ENCODE measurements around the gene MROH2A. TPM values are rescaled to one million over a fixed set of nuclear protein-coding genes. Genes with fewer than 3 reads are reported as not detected.

MROH2A gene
- total and polyA plus RNA-seq, 9 of the 15 experiments (the other 6 are each of a cell fraction or from before 2014, with no cell fraction given) = 0.03 TPM; not detected in 8

- no peak for TF ChIP-seq POLR2AphosphoS5 (IDR thresholded peaks at IDR 0.05; ENCODE audit: control insufficient read depth, insufficient read depth, low read depth, low read length)
- no peak for TF ChIP-seq RERE (CRISPR knock-in tag; IDR thresholded peaks at IDR 0.05; ENCODE audit: borderline replicate concordance)
Observed at GRCh38 chr2:233769260-233769659, 8.9 kb upstream of the MROH2A start (continued).

DNA sequence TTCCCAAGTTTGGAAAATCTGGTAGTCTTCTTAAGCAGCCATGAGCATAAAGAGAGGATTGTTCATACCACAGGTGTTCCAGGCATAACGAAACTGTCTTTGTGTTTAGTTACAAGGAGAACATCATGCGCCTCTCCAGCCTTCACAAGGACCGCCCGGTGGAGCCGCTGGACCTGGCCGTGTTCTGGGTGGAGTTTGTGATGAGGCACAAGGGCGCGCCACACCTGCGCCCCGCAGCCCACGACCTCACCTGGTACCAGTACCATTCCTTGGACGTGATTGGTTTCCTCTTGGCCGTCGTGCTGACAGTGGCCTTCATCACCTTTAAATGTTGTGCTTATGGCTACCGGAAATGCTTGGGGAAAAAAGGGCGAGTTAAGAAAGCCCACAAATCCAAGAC, 6.0 kb upstream of the MROH2A start:
- intact Hi-C loops (cut with micrococcal nuclease) (no loop called here), in situ Hi-C loops (cut with MboI) (no loop called here)
- Histone ChIP-seq H3K36me3 (ENCODE audit: control insufficient read depth, insufficient read depth, low read length) (no peaks in the 10 kb centered on the region), H3K4me3 (no peak overlapping the region), H3K9me1 (ENCODE audit: control insufficient read depth, insufficient read depth, low read length) (no peaks in the 10 kb centered on the region), H3K27ac (ENCODE audit: extremely low read depth, low read depth, low read length) (no peak overlapping the region), H3K79me2 (ENCODE audit: control insufficient read depth, insufficient read depth, low read length) (no peaks in the 10 kb centered on the region), H3K4me1 (replicated peaks in 1 of 2; ENCODE audit: control insufficient read depth in 2 of 2, insufficient read depth in 2 of 2, low read length in 2 of 2) (no peaks in the 10 kb centered on the region), H4K20me1 (replicated peaks; ENCODE audit: control insufficient read depth, insufficient read depth, low read length) (no peaks in the 10 kb centered on the region), H2AFZ (ENCODE audit: low read depth, low read length) (no peak overlapping the region), H3K9ac (ENCODE audit: insufficient read depth in 1 of 2, low read depth in 2 of 2, low read length in 2 of 2) (no peak overlapping the region), H3K27me3 (ENCODE audit: control insufficient read depth in 2 of 2, insufficient read depth in 2 of 2, low read length in 2 of 2) (peaks cover 0 to 13% of the 10 kb centered on the region in 2 experiments; a peak in 3 of 5 replicates), H3K9me3 (replicated peaks; ENCODE audit: control insufficient read depth, insufficient read depth, low read depth, low read length) (no peaks in the 10 kb centered on the region), H3K4me2 (ENCODE audit: insufficient read depth, low read length) (no peak overlapping the region)
- no peak for TF ChIP-seq C11orf30 (IDR thresholded peaks at IDR 0.05; ENCODE audit: low read depth)
- TF ChIP-seq RAD21 (CRISPR knock-in tag; conservative IDR thresholded peaks at IDR 0.05 in 1 of 2, IDR thresholded peaks at IDR 0.05 in 1 of 2) = no peak
- no peak for TF ChIP-seq ZNF699 (CRISPR knock-in tag; IDR thresholded peaks at IDR 0.05; ENCODE audit: insufficient replicate concordance)
- no peak for TF ChIP-seq MYC (IDR thresholded peaks at IDR 0.05; ENCODE audit: low read depth, low read length)
- TF ChIP-seq MYC (CRISPR knock-in tag; IDR thresholded peaks at IDR 0.05; ENCODE audit: borderline replicate concordance, low read depth) = no peak
- TF ChIP-seq BACH1 (tag; IDR thresholded peaks at IDR 0.05) = no peak
- no peak for TF ChIP-seq TAF9B (IDR thresholded peaks at IDR 0.05; ENCODE audit: partially characterized antibody)
- no peak for TF ChIP-seq NR2F6 (CRISPR knock-in tag; IDR thresholded peaks at IDR 0.05)
- no peak for TF ChIP-seq TCFL5 (CRISPR knock-in tag; conservative IDR thresholded peaks at IDR 0.05)
- TF ChIP-seq ATF1 (CRISPR knock-in tag; IDR thresholded peaks at IDR 0.05) = no peak
- TF ChIP-seq ATF1 (tag; IDR thresholded peaks at IDR 0.05) = no peak
- TF ChIP-seq ADNP (tag; IDR thresholded peaks at IDR 0.05) = no peak
- TF ChIP-seq SRSF1 (IDR thresholded peaks at IDR 0.05; ENCODE audit: low read depth, low read length) = no peak
- TF ChIP-seq CBFB (CRISPR knock-in tag; IDR thresholded peaks at IDR 0.05) = no peak
- no peak for TF ChIP-seq RBM39 (optimal IDR thresholded peaks at IDR 0.05; ENCODE audit: low read depth, low read length)
- no peak for TF ChIP-seq COPS2 (conservative IDR thresholded peaks at IDR 0.05)
- no peak for TF ChIP-seq HLTF (IDR thresholded peaks at IDR 0.05)
- CTCF ChIA-PET (ENCODE audit: low intra/inter-chr PET ratio) = no interaction called here
- no TSS peak for BruUV-seq (replicated peaks)
- POLR2A ChIA-PET = no interaction called here
- ATAC-seq (no peak), DNase-seq (ENCODE audit: extremely low read depth in 1 of 4, low spot score in 3 of 4) (no peak), FAIRE-seq (no peak)
- 0% methylated on average over 13 of the region's 16 CpGs for WGBS (ENCODE audit: insufficient coverage, low coverage, missing lambda C conversion rate)
